HG03442 (cell line): ENCODE measurements around the gene PRKCZ.
A peak's percentile ranks its signal among the peaks of the same experiment; 100 is the strongest.

Experiments
- ATAC-seq: cut with Tn5 transposase; IDR thresholded peaks from one replicate; pipeline ENCODE4 v1.9.1; 2021; ENCODE audit warnings: mild to moderate bottlenecking, moderate library complexity; ENCODE audit not compliant: unreplicated experiment

PRKCZ gene

GRCh38 chr1:2186901-2187300 lies 136.7 kb downstream of the PRKCZ start:
- no peak for ATAC-seq

GRCh38 chr1:2187619-2188018 lies 137.4 kb downstream of the PRKCZ start:
- ATAC-seq: no peak

DNA sequence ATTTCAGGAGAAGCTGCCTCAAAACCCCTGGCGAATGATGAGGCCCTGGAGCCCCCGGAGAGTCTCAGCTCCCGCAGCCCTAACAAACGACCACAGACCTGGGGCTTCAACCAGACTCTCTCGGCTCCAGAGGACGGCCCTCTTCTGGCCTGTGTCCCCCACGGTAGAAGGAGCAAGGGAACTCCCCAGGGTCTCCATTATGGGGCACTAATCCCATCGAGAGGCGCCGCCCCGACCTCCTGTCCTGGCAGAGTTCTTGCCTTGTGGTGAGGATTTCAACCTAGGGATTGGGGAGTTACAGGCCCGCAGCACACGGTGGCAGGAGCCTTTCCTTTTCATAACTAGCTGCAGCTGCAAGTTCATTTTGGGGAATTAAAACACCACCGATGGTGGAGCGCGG lies 138.1 kb downstream of the PRKCZ start:
- no peak for ATAC-seq

DNA sequence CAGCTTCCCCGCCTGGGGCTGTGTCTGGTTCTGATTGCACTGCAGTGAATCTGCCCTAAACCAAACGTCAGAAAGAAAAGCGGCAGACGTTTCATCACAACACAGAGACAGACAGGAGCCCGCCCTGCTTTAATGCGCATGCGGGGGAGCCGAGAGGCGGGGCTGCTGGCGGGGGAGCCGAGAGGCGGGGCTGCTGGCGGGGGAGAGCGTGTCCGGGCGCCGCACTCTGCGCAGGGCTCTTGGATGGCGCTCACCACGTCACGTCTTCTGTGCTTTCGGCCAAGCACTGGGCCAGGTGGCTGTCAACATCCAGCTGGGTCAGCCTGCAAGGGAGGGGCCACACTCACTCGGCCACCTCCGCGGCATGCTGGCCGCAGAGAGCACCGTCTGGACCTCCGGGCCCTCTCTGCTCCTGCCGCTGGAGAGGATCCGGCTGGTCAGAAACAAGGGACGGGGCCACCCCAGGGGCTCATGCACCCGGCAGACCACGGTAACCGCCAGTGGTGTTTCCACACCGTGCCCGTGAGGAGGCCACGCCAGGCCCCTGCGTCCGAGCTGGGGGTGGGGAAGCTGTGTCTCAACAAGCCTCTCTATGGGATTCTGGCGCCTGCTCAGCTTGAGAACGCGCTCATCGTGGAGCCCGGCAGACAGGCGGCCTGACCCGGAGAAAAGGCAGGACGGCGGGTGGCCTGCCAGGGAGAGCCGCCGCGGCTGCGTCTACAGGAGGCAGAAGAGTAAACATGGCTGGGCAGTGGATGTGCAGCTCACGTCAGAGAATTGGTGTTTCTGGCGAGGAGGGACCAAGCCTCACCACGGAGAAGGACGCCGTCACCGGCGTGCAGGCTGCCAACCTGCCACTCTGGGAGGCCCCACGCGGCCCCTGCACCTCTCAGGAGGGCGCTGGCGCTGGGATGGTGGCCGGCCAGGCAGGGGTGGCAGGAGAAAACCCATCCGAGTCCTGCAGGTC lies 139.5 kb downstream of the PRKCZ start:
- ATAC-seq: peak; percentile 74

GRCh38 chr1:2190491-2190976 lies 140.3 kb downstream of the PRKCZ start:
- no peak for ATAC-seq

DNA sequence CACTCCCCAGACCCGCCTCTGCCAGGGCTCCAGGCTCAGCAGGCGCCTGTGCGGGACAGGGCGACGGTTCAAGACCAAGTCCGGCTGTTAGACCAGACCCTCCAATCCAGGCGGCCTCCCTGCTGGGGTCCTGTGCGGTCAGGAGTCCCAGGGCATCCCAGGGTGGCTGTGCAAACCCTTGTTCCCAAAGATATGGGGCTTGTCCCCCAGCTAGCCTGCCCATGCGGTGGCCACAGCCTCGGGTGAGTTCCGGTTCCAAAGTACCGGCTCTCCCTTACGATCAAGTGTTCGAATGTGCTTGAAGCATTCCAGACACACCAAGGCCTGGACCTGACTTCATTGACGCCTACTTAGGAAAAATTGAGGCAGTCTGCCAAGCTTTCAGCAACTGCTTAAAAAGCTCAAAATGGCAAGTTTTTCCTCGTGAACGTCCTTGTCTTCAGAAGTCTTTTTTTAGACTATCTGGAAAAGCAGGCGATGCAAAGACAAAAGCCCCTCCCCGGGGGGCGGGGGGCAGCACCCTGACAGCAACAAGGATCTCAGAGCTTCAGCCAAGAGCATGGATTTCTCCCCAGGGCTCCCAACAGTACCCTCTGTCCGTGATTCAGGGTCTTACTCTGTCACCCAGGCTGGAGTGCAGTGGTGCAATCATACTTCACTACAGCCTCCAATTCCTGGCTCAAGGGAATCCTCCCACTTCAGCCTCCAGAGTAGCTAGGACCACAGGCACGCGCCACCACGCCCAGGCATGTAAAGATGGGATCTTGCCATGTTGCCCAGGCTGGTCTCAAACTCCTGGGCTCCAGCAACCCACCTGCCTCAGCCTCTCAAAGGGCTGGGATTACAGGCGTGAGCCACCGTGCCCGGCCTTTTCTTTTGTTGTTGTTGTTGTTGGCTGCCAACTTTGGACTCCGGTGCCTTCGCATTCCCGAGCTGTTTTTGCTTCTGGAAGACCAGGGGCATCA lies 142.1 kb downstream of the PRKCZ start:
- ATAC-seq: no peak

DNA sequence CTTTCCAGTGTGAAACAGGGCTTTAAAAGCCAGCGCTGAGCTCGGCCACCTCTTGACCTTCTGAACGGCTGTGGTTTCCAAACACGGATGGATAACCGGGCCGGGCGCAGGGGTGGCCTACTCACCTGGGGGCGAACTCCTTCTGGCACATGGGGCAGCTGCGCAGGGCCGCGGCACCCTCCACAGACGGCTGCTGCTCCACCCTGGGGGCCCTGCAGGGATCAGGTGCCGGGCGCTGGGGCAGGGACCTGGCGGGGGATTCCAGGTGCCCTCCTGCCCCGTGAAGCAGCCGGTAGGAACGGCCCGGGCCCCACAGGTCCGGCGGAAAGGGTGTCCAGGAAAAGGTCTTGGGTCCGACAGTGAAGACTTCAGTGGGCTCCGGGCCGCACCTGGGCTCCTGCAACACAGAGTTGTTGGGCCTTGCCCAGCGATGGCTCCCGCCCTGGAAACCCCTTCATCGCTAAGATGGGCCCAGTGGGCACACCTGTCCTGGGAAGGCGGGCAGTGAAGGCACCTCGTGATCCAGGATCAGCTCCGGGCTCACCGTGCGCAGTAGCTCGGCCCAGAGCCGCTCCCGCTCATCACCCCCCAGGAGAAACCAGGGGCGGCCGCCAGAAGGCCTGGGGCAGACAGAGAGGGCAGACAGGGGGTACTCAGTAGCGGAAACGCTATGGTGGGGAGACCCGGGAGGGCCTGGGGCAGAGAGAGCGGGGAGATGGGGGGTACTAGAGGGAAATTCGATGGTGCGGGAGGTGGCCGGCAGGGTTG lies 143.5 kb downstream of the PRKCZ start:
- no peak for ATAC-seq

DNA sequence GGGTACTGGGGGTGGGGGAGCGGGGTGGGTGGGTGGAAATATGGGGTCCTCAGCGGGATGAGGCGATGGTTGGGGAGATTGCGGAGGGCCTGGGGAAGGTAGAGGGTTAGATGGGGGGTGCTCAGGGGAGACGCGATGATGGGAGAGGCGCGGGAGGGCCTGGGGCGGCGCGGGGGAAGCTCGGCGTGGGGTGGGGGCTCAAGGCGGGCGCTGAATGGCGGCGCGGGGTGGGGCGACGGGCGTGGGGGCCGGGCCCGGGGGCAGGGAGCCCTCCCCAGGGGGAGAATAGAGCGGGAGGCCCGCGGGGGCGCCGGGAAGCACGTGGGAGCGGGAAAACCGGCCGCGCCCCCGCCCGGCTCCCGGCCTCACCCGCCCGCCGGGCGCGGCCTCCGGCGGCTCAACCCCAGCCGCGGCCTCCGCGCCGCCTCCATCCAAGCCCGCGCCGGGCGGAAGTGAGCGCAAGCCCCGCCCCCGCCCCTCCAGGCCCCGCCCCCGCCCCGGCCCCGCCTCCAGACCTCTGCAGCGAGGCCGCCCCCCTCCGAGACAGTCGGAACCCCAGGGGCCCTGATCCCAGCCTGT lies 144.2 kb downstream of the PRKCZ start, which contains the start of gene FAAP20:
Gene FAAP20 (minus strand): TSS at position 454 of the 579 bp plus-strand sequence. CDS start 23 bp downstream, at position 431.
- ATAC-seq: peak; percentile 32

GRCh38 chr1:2194898-2195673 lies 144.9 kb downstream of the PRKCZ start:
- ATAC-seq: peak; percentile 43

- ATAC-seq: no peak
Observed at GRCh38 chr1:2195785-2196184, 145.6 kb downstream of the PRKCZ start.

DNA sequence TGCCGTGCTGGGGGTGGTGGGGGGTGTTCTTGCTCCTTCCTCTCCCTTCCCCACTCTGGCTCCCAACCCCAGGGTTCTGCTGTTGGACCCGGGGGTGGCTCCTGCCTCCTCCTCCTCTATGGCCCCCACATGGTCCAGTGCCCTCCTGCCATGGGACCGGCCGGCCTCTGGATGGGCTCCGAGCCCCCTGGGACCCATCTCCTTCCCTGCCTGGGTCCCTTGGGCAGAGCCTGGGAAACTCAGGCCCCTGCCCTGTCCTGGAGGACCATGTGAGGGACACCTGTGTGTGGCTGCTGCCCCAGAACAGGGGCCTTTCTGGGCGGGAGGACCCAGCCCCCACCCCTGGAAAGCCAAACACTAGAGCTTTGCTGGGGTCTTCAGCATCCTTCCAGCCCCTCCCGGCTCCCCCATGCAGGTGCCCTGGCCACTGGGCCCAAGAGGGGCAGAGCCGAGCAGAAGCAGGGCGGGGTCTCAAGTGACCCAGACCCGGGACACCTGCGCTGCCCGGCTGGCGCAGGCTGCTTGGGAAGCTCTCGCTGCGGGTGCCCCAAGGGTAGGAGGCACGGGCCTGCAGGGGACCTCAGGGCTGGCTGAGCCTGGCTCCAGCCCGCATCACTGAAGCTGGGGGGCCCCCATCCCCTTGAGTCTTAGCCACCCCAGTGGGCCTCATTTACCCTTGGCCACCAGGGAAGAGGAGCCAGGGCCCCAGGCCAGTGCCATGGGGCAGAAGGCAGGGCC lies 146.9 kb downstream of the PRKCZ start:
- ATAC-seq: no peak

GRCh38 chr1:2197707-2198165 lies 147.5 kb downstream of the PRKCZ start:
- no peak for ATAC-seq

- no peak for ATAC-seq
Observed at GRCh38 chr1:2198571-2198970, 148.4 kb downstream of the PRKCZ start.

DNA sequence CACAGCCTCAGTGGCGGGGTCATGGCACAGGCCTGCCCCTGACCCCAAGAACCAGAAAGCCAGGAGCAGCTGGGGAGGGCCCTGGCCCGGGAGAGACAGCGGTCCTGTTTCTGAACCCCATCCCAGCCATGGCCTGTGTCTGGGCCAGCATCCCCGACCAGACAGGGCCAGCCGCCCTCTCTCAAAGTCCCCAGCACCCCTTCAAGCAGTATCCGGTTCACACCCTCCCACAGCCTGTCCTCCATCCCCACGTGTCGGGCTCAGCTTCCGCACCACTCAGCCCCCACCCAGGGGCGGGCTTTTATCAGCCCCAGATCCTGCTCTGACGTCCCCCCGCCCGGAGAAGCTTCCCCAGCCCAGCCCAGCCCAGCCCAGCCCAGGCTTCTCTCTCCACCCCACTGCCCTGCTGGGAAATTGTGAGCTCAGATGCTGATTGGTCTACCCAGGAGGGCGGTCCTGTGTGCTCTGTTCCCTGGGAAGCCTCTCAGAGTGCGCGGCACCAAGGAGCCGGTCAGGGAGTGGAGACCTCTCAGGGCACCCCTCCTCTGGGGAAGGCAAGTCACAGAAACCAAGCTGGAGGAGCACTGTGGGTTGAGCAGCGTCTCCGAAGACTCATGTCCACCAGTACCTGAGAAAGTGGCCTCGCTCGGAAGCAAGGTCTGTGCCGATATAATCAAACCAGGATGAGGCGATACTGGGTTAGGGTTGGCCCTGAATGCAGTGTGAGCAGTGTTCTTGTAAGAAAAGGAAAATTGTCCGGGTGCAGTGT lies 149.0 kb downstream of the PRKCZ start:
- no peak for ATAC-seq

DNA sequence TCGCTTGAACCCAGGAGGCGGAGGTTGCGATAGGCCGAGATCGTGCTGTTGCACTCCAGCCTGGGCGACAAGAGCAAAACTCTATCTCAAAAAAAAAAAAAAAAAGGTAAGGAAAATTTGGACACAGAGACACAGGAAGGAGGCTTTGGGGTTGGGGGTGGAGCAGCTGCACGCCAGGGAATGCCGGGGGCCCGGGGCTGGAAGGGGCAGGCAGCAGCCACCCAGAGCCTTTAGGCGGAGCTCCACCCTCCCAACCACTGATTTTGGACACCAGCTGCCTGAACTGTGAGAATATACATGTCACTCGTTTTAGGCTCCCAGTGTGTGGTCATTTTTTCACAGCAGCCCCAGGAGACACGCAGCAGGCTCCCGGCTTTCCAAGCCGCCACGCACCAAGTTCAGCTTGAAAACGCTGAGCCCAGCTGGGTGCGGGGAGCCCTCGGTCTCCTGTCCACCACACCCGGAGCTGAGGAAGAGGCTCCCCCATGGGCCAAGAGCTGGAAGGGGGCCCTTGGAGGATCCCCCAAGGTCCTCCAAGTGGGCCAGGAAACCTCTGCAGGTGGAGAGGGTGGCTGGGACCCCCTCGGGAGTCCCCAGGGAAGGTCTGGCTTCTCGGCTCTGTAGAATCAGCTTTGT lies 150.2 kb downstream of the PRKCZ start:
- no peak for ATAC-seq

DNA sequence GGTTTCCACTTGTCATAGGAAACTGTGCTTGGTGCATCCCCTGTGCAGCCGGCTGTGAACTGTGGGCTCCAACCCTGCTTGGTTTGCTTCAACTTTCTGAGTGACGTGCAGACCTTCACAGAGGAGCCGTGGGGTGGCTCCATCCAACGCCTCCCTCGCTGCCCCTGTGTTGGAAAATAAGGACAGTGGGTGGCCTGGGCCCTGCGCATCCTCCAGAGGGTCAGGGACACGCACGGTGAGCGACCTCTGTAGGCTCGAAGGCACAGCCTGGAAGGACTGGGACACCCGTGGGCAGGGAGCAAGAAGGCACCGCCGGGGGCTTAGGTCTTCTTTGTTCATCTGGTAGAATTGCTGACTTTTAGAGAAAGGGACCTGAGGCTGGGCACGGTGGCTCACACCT lies 150.9 kb downstream of the PRKCZ start:
- no peak for ATAC-seq

- ATAC-seq: no peak
Observed at GRCh38 chr1:2202008-2202575, 151.9 kb downstream of the PRKCZ start.
